Iris pigment epithelial cell (primary cell): ENCODE results near the gene CELF6.
"Not testable (repeated sequence)": the region's sequence is repeated elsewhere in the genome, so short reads cannot be mapped to it uniquely, and the experiment has no call there.

Experiments used
- DNase-seq: peaks from one replicate; pipeline ENCODE4 v3.0.0-alpha.2; 2011; ENCODE audit warnings: low read depth

The CELF6 gene

DNA sequence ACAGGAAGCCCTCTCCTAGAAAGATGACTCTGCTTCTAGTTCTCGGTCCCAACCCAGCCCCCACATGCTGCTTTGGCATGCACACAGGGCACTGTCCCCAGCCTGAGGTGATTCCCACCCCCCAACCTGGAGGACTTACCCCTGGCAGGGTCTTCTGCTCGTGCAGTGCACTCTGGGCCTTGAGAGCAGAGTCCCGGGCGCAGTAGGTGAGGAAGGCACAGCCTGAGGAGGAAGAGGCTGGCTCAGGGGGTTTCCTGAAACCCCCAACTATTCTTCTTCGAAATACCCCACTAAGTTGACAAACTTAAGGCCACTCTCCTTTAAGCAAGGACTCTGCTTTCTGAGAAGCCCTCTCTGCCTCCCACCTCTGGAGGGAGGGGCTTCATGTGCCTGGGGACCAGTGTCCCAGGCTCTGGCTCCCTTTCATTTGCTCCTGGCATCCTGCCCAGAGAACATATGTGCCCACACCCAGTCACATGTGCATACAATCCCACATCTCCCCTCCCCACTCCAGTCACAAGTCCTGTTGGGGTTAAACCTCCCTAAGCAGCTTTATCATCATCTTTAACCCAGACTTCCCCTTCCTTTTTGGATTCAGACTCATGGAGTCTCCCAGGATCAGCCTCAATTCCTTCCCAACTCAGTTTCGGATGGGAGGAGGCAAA, 4.1 kb downstream of the CELF6 start:
- no peak for DNase-seq

DNA sequence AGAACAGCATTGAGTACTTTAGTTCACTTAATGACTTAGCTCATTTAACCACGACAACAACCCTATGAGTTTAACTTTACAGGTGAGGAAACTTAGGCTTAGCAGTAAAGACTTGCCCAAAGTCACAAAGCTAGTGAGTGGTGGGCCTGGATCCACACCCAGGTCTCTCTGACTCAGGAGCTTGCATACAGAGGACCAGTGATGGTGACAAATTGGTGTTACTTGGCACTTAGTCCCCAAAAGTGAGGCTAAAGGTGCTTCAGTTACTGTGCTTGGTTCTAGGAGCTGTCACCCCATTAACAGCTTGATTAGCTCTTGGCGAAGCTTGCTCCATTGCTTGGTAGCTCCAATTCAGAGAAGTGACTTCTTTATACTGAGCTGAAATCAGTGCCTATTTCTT, 6.1 kb downstream of the CELF6 start:
- DNase-seq, result no peak

GRCh38 chr15:72313448-72313840, 6.5 kb downstream of the CELF6 start:
- no peak for DNase-seq

DNA sequence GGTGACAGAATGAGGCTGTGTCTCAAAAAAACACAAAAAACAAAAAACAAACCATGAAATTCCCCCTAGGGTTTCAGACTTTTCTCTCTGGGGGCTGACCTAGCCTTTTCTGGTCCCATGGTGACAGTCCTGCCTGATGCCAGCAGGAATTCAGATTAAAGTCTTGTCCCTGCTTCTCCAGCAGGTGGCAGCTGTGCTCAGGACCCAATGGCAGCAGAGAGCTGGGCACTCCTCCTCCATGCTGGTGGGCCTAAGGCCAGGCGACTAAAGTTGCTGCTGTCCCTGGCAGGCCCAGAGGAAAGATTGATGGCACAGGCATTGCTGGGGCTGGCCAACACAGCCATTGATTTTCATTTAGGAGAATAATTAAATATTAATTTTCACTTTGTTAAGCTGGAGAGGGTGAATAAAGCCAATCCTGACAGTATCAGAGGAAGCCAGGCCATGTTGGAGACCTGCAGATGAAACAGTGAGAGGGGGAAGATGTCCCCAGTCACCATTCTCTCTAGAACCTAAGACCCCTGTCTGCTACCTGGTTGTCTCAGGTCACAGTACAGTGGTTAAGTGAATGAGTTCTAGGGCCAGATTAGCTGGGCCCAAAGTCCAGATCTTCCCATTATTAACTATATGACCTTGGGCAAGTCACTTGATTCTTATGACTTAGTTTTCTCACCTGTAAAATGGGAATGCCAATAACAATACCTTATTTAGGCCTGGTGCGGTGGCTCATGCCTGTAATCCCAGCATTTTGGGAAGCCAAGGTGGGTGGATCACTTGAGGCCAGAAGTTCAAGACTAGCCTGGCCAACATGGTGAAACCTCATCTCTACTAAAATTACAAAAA, 7.1 kb downstream of the CELF6 start:
- DNase-seq, result peak; percentile 58

DNA sequence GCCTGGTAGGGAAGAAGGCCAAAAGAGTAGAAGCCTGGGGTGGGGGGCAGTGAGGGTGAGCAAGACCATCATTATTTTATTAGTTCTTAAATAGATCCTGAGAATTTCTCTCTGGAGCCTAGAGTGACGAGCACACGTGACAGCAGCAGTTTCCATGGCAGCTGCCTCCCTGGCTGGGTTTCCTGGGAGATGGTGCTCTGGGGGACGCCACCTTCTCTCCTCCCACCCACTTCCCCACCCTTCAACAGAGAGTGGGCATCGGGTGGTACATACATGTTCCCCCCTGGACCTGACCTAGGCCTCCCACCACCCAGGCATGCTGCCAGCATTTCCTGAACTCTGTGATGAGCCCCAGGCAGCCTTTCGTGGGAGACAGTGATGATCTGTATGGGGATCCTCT, 12.9 kb downstream of the CELF6 start:
- DNase-seq, result no peak

GRCh38 chr15:72306211-72306785, 13.7 kb downstream of the CELF6 start:
- peak; percentile 66 for DNase-seq

DNA sequence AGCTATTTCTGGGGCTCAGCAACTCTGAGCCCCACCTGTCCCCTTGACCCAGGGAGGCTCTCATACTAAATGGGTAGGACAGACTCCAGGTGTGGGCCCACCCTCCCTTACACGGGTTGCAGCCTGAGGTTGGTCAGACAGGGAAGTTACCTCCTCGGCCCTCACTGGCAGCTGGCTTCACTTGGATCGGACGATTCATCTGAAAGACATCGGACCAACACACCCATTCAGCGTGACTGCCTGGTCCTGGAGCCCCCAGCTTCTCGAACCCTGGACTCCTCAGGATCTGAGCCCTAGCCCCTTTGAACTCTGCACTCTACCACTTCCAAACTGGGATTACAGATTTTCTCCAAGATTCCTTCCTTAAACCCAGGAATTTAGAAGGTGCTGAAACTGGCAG, 15.4 kb downstream of the CELF6 start:
- no peak for DNase-seq

DNA sequence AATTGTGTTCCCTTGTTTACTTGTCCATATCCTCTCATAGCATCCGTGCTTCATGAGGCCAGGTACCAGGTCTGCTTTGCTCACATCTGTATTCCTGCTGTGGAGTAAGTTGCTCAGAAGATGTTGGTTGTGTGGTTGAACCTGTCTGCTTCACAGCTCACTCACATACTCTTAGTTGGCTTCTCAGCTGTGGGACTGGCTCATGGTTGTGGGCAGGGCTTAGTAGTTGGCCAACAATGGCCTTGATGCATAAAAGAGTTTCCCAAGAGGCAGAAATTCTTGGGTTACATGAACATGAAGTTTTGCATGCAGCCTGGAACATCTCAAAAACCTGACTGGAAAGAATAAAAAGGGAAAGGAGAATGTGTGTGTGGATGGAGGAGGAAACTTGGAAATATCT, 17.0 kb downstream of the CELF6 start:
- peak; percentile 19 for DNase-seq

GRCh38 chr15:72289597-72290325, 30.2 kb downstream of the CELF6 start:
- no peak for DNase-seq

- no peak for DNase-seq
These were observed 31.0 kb downstream of the CELF6 start for GRCh38 chr15:72288796-72289596.

DNA sequence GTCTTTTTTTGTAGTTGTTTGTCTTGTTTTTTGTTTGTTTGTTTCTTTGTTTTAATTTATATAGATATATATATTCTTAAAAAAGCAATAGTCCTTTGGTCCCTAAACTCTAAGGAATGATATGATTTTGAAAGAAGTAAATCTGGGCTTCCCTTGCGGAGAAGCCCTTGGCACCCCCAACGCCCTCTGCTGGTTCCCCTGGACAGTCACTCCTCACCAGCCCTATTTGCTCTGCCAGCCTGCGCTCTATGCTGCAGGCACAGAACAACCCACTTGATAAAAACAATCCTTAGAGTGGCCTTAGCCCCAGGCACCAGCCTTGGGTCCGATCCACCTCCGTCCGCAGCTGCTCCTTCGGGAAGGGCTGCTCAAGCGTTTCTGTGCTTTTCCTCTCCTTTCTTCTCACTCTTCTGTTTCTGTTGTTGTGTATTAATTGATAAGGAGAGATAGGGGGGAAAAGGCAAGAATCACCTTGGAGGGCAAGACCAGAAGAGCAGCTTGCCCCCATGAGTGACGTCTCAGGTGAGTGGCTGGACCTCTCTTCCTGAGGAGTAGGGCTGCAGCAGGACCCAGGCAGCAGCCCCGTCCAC, 33.9 kb downstream of the CELF6 start:
- no peak for DNase-seq

GRCh38 chr15:72285402-72285801, 34.6 kb downstream of the CELF6 start:
- DNase-seq, result no peak

- no peak for DNase-seq
These were observed 35.2 kb downstream of the CELF6 start for GRCh38 chr15:72284781-72285180.

DNA sequence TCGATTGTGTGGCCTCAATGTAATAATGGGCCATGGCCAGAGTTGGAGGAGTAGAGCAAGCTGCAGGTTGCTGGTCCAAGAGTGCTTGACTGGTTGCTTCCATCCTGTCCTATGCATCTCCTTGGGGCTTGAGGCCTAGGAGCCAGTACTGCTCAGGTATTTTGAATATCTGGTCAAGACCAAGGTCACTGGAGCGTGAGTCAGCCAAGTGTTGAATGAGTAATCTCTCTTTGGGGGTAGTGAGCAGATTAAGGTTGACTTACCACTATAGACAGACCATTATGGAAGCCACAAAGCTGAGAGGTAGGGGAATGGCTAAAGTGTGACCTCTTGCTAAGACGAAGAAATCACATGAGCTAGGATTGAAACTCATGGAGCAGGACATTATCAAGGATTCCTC, 38.2 kb downstream of the CELF6 start:
- DNase-seq, result no peak

DNA sequence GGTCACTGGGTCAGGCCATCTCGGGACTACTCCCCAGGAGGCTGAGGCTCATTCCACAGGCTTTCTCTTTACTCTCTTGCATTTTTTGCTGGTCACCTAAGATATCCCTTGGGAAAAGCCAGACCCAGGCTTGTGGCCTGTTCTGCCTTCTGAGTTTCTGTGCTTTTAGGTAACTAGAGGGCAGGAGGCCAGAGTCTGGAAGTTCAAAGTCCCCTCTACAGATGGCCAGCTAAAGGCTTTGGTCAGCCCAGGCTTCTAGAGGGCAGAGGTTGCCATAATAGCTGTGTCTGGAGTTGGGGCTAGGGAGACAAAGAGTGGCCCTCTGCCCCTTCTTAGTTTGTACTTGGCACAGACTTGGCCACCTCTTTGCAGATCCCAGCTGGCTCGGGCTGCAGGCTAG, 39.2 kb downstream of the CELF6 start:
- DNase-seq, result no peak

- DNase-seq, result no peak
These were observed 41.2 kb downstream of the CELF6 start for GRCh38 chr15:72278737-72279136.

DNA sequence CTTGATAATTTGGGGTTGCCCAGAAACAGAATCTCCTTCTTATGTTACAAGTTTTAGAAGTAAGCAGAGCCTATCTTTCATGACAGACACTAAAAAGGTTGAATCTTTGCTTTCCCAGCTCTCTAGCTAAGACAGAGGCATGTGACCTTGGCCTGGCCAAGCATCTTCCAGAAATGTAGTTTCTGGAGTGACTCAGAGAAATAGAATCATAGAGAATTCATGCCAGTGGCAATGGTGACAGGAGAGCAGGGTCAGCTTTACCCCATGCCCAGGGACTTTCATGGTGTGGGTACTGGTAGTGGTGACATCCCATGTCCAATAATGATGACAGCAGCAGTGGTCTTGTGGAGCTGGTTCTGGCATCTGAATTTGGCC, 43.6 kb downstream of the CELF6 start:
- DNase-seq, result peak; percentile 25

DNA sequence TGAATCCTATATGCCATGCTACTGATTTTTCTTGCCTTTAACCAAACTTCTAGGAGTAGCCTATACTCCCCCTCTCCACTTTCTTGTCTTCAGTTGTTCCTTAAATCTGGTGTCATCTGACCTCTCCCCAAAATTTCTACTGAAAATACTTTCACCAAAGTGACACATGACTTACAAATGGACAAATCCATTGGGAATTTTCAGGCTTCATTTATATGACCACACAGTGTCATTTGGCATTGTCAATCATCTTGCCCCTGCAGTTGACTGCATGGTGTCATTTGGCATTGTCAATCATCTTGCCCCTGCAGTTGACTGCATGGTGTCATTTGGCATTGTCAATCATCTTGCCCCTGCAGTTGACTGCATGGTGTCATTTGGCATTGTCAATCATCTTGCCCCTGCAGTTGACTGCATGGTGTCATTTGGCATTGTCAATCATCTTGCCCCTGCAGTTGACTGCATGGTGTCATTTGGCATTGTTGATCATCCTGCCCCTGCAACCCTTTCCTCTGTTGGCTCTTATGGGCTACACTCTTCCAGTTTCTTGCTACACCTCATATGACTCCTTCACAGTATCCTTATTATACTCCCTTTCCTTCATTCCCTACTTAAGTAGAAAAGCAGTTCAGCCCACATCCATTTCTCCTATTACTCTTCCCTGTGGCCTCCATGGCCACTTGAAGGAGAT, 44.2 kb downstream of the CELF6 start:
- not testable (repeated sequence) for DNase-seq

- no peak for DNase-seq
These were observed 47.0 kb downstream of the CELF6 start for GRCh38 chr15:72272997-72273352.

GRCh38 chr15:72272213-72272996, 47.6 kb downstream of the CELF6 start, which contains the start of gene PARP6:
Gene PARP6 (minus strand): TSS chr15:72272554. CDS start chr15:72267477, 5,077 bp downstream.
- peak; percentile 99 for DNase-seq
